Upper lobe of right lung (tissue), 1 donor: ENCODE data around the gene LRMDA. TPM values are rescaled to one million over a fixed set of nuclear protein-coding genes. Genes with fewer than 3 reads are reported as not detected.

ENCODE experiments used
- ATAC-seq: fragments of 200-7000 bp; cut with Tn5 transposase; one replicate; pipeline ENCODE4 v1.9.1; 2020; ENCODE audit warnings: mild to moderate bottlenecking, moderate library complexity
- DNase-seq: peaks from one replicate; pipeline ENCODE4 v3.0.0-alpha.2; 2020
- H3K27ac ChIP-seq: fragments of 200-600 bp; one replicate; pipeline ENCODE4 v1.8.0; 2022
- H3K27me3 ChIP-seq: fragments of 200-600 bp; one replicate; pipeline ENCODE4 v1.8.0; 2022; ENCODE audit warnings: mild to moderate bottlenecking
- H3K36me3 ChIP-seq: fragments of 200-600 bp; one replicate; pipeline ENCODE4 v1.8.0; 2022
- H3K4me1 ChIP-seq: fragments of 200-600 bp; one replicate; pipeline ENCODE4 v1.8.0; 2022
- H3K4me3 ChIP-seq: fragments of 200-600 bp; one replicate; pipeline ENCODE4 v1.8.0; 2022; ENCODE audit warnings: mild to moderate bottlenecking
- H3K9me3 ChIP-seq: fragments of 200-600 bp; one replicate; pipeline ENCODE4 v1.8.0; 2022
- intact Hi-C: fragments of 100-400 bp; cut with DNase I; formaldehyde crosslinking; loops from one replicate; pipeline ENCODE4 v1.11.0; 2022
- total RNA-seq: library from RNA; stranded (reverse); fragmentation: NEBNext Ultra II Directional; extraction: Animal tissue kit (Norgen Biotek cat#: 25700); gene quantifications from one replicate; pipeline ENCODE4 v1.2.1, GENCODE V29; 2021
- TF ChIP-seq, protein P1 (sequence below): fragments of 200-600 bp; IDR thresholded peaks from one replicate; pipeline ENCODE4 v1.8.0; 2022; ENCODE audit warnings: antibody characterized with exemption
- donor health status: DM: no; HTN: yes; CAD: no; lungs with severe emphysema.

LRMDA gene
- total RNA-seq, 1 donor from 2014 or later, result 20.0 TPM

GRCh38 chr10:76252733-76253132, 821.3 kb downstream of the LRMDA start:
- TF ChIP-seq, protein P1, sequence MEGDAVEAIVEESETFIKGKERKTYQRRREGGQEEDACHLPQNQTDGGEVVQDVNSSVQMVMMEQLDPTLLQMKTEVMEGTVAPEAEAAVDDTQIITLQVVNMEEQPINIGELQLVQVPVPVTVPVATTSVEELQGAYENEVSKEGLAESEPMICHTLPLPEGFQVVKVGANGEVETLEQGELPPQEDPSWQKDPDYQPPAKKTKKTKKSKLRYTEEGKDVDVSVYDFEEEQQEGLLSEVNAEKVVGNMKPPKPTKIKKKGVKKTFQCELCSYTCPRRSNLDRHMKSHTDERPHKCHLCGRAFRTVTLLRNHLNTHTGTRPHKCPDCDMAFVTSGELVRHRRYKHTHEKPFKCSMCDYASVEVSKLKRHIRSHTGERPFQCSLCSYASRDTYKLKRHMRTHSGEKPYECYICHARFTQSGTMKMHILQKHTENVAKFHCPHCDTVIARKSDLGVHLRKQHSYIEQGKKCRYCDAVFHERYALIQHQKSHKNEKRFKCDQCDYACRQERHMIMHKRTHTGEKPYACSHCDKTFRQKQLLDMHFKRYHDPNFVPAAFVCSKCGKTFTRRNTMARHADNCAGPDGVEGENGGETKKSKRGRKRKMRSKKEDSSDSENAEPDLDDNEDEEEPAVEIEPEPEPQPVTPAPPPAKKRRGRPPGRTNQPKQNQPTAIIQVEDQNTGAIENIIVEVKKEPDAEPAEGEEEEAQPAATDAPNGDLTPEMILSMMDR, result no peak
- no peaks in the 10 kb centered on the region for H3K27me3 ChIP-seq
- H3K4me1 ChIP-seq, result no peaks in the 10 kb centered on the region
- DNase-seq (no peak), ATAC-seq (no peak)
- H3K36me3 ChIP-seq, result no peaks in the 10 kb centered on the region
- H3K27ac ChIP-seq, result no peak overlapping the region
- H3K9me3 ChIP-seq, result no peaks in the 10 kb centered on the region
- no peak overlapping the region for H3K4me3 ChIP-seq
- intact Hi-C loops, result no loop called here

DNA sequence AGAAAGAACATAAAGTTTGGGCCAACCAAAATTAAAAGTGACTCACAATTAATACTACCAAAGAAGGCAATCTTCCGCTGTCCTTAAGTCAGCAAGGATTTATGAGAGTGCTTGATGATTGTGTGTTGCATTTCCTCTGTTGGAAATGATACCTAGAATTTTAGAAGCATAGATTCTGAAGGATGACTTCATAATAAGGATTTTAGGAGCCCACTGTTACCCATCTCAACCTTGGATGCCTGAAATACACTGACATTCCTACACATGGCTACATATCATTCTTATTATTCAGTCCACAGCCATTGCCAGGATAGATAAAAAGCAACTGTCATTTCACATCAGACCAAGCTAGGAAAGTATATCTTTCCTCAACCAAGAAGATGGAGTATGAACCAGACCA, 823.8 kb downstream of the LRMDA start:
- Histone ChIP-seq H3K27me3 (no peaks in the 10 kb centered on the region), H3K27ac (no peak overlapping the region), H3K9me3 (no peaks in the 10 kb centered on the region), H3K4me1 (no peaks in the 10 kb centered on the region), H3K36me3 (no peaks in the 10 kb centered on the region), H3K4me3 (no peak overlapping the region)
- DNase-seq, result no peak
- intact Hi-C loops, result no loop called here
- TF ChIP-seq, protein P1, result no peak
- ATAC-seq, result no peak

- H3K9me3 ChIP-seq, result no peaks in the 10 kb centered on the region
- intact Hi-C loops, result no loop called here
- no peaks in the 10 kb centered on the region for H3K4me1 ChIP-seq
- TF ChIP-seq, protein P1, result no peak
- no peak overlapping the region for H3K27ac ChIP-seq
- no peak overlapping the region for H3K4me3 ChIP-seq
- ATAC-seq (peak; percentile 53), DNase-seq (no peak)
- no peaks in the 10 kb centered on the region for H3K36me3 ChIP-seq
- no peaks in the 10 kb centered on the region for H3K27me3 ChIP-seq
These were observed 826.4 kb downstream of the LRMDA start for GRCh38 chr10:76257816-76258215.

DNA sequence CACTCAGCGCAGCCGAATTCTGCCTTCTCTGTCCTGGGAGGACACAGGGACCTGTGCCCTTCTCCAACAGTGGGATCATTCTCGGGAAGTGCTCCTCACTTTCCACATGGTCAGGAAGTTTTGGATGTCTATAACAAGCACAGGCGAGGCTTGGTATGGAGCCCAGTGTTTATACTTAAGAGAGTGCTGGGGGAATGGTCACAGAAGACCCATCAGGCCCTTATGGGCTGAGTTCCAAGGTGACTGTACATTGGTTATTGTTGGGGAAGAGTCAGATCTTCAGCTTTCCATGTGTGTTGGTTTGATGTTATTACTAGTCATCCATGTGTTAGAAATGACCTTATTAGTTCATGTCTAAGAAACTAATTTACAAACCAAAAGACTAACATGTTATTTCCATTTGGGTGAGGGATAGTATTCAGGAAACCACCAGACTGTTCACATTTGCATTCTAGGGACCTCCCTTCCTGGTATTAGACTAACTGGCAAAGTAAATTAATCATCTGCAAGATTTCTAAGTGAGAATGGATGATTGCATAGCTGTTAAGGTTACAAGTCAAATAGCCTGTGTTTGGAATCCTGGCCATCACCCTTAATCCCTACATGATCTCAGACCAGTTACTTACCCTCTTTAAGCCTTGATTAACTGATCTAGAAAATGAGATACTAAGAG, 834.2 kb downstream of the LRMDA start:
- TF ChIP-seq, protein P1, result no peak
- intact Hi-C loops, result no loop called here

DNA sequence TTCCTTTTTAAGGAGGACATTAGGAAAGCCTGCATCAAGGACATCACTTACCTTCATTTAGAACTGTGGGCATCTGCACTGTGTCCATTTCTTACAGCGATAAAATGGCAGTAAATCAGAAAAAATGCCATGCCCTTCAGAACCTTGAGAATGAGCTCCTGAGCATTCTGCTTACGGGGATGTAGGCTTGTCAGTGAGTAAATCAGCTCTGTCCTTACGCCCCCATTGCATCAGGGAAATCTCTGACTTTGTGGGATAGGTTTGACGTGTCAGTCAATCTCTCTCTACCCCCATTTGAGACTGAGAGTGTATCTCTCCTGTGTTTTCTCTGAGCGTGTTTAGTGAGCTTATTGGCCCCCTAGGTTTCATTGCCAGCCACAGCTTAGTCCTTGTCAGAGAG, 837.1 kb downstream of the LRMDA start:
- Histone ChIP-seq H3K9me3 (no peaks in the 10 kb centered on the region), H3K36me3 (no peaks in the 10 kb centered on the region), H3K27me3 (no peaks in the 10 kb centered on the region), H3K4me3 (no peak overlapping the region), H3K27ac (no peak overlapping the region), H3K4me1 (no peaks in the 10 kb centered on the region)
- ATAC-seq (no peak), DNase-seq (no peak)
- intact Hi-C loops, result no loop called here
- TF ChIP-seq, protein P1, result no peak

More for the DNA sequence above, 834.2 kb downstream of the LRMDA start:
- no peaks in the 10 kb centered on the region for H3K4me1 ChIP-seq
- H3K27ac ChIP-seq, result no peak overlapping the region
- no peaks in the 10 kb centered on the region for H3K27me3 ChIP-seq
- H3K9me3 ChIP-seq, result no peaks in the 10 kb centered on the region
- DNase-seq (no peak), ATAC-seq (no peak)
- H3K4me3 ChIP-seq, result no peak overlapping the region
- no peaks in the 10 kb centered on the region for H3K36me3 ChIP-seq

GRCh38 chr10:76268954-76269353, 837.5 kb downstream of the LRMDA start:
- intact Hi-C loops, result no loop called here
- no peaks in the 10 kb centered on the region for H3K9me3 ChIP-seq

More at GRCh38 chr10:76268954-76269353, 837.5 kb downstream of the LRMDA start:
- Histone ChIP-seq H3K36me3 (no peaks in the 10 kb centered on the region), H3K4me1 (no peaks in the 10 kb centered on the region), H3K27me3 (no peaks in the 10 kb centered on the region), H3K4me3 (no peak overlapping the region), H3K27ac (no peak overlapping the region)
- TF ChIP-seq, protein P1, result no peak
- ATAC-seq, result no peak
- no peak for DNase-seq
